Jurkat, Clone E6-1 (cell line): ENCODE results near the gene TEX2. TPM values are rescaled to one million over a fixed set of nuclear protein-coding genes. Genes with fewer than 3 reads are reported as not detected.
A peak's percentile ranks its signal among the peaks of the same experiment; 100 is the strongest.

ENCODE experiments used
- DNase-seq: peaks from one replicate; pipeline ENCODE4 v3.0.0-alpha.2; 2011; ENCODE audit warnings: low read depth, low spot score
- H3K4me3 ChIP-seq: 2 replicates; pipeline ENCODE4 v1.5.1; 2011; ENCODE audit warnings: mild to moderate bottlenecking, low read length, control low read depth, moderate library complexity
- polyA plus RNA-seq: library from polyadenylated mRNA; unstranded; fragments of >200 nt; gene quantifications from one replicate; pipeline ENCODE4 v1.2.1, GENCODE V29; 2012; ENCODE audit warnings: missing spikeins; ENCODE audit not compliant: insufficient read length, insufficient read depth

Gene TEX2, protein sequence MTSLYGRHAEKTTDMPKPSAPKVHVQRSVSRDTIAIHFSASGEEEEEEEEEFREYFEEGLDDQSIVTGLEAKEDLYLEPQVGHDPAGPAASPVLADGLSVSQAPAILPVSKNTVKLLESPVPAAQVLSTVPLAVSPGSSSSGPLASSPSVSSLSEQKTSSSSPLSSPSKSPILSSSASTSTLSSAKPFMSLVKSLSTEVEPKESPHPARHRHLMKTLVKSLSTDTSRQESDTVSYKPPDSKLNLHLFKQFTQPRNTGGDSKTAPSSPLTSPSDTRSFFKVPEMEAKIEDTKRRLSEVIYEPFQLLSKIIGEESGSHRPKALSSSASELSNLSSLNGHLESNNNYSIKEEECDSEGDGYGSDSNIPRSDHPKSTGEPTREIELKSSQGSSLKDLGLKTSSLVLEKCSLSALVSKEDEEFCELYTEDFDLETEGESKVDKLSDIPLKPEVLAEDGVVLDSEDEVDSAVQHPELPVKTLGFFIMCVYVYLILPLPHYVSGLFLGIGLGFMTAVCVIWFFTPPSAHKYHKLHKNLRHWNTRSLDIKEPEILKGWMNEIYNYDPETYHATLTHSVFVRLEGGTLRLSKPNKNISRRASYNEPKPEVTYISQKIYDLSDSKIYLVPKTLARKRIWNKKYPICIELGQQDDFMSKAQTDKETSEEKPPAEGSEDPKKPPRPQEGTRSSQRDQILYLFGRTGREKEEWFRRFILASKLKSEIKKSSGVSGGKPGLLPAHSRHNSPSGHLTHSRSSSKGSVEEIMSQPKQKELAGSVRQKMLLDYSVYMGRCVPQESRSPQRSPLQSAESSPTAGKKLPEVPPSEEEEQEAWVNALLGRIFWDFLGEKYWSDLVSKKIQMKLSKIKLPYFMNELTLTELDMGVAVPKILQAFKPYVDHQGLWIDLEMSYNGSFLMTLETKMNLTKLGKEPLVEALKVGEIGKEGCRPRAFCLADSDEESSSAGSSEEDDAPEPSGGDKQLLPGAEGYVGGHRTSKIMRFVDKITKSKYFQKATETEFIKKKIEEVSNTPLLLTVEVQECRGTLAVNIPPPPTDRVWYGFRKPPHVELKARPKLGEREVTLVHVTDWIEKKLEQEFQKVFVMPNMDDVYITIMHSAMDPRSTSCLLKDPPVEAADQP
- polyA plus RNA-seq, result 16.4 TPM

- peak within 1 kb of the TSS; percentile 91 for H3K4me3 ChIP-seq
- DNase-seq, result peak; percentile 88
These were observed at the start of gene TEX2 for GRCh38 chr17:64263000-64263766. TSS of gene TEX2 (minus strand) at chr17:64263260. CDS start at chr17:64214217, 49,043 bp downstream.

DNA sequence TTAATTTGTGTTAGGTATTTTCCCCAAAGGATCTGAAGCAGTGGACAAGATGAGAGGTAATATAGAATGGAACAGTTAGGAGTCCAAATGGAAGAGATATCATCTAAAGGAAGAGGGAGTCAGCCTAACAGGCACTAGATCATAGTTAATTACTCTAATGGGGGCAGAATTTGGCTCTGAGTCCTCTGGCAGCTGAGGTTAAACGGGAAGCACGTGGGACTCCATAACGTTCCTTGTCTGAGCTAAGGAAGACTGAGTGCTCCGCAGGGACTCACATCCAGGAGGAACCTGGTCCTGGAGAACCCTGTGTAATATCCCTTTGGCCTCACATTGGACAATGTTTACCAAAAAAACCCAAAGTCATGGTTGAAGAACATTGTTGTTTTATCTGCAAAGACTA lies 46.6 kb upstream of the TEX2 start:
- DNase-seq, result no peak

GRCh38 chr17:64309021-64309420 lies 46.0 kb upstream of the TEX2 start:
- no peak for DNase-seq
- no peak overlapping the region for H3K4me3 ChIP-seq

More for the DNA sequence above, 46.6 kb upstream of the TEX2 start:
- H3K4me3 ChIP-seq, result no peak overlapping the region

DNA sequence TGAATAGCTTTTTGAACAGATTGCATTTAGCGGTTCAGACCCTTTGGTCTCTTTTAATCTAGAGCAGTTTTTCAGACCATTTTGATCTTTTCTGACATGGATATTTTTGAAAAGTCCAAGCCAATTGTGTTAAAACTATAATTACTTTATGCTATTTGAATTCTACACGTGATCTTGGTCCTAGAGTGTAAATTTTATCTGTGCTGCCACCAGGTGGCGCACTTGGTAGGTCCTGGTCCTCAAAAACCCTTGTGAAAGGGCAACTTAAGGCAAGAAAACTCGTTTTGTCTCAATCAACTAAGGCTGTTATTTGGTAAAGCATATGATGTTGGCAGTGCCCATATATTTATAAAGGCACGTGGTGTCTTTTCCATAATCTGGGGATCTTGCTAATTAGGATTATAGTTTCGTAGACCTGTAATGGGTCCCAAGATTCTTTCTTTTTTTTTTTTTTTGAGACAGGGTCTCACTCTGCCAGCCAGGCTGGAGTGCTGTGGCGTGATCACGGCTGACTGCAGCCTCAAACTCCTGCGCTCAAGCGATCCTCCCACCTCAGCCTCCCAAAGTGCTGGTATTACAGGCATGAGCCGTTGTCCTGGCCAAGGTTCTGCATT lies 43.9 kb upstream of the TEX2 start:
- H3K4me3 ChIP-seq, result no peak overlapping the region
- peak; percentile 67 for DNase-seq

DNA sequence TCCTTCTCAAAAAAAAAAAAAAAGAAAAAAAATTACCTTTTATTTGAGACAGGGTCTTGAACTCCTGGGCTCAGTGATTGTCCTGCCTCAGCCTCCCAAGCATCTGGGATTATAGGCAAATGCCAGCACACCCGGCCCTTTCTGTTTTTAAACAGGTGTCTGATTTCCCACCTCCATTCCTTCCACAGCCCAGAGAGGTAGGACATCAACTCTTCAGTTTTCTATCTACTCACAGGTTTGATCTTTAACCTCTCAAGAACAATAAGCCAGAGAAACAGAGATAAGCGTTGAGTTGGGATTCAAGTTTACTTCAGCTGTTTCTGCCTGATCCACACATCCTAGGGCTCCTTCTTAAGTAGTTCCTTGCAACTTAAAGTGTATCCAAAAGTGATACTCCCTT lies 41.5 kb upstream of the TEX2 start:
- no peak for DNase-seq
- H3K4me3 ChIP-seq, result no peak overlapping the region

GRCh38 chr17:64300699-64300965 lies 37.6 kb upstream of the TEX2 start:
- no peak overlapping the region for H3K4me3 ChIP-seq
- DNase-seq, result no peak

GRCh38 chr17:64297467-64298088 lies 34.5 kb upstream of the TEX2 start:
- H3K4me3 ChIP-seq, result no peak overlapping the region

GRCh38 chr17:64296246-64296645 lies 33.2 kb upstream of the TEX2 start:
- H3K4me3 ChIP-seq, result no peak overlapping the region

More at GRCh38 chr17:64297467-64298088, 34.5 kb upstream of the TEX2 start:
- no peak for DNase-seq

DNA sequence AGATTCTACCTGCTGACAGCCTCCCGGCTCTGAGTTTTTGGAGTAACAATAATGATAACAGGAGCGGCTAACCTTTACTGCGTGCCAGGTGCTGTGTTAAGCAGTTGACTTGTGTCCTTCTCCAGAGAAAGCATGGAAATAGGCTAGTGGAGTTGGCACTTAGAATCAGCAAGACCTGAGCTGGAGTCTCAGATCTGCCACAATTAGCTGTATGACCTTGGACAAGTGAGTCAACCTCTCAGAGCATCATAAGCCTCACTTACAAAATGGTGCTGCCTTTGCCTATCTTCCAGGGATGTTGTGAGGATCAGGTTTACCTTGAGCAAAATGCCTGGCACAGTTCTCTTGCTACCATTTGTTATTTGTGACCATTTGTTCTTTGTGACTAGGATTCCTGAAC lies 32.1 kb upstream of the TEX2 start:
- H3K4me3 ChIP-seq, result no peak overlapping the region
- DNase-seq, result no peak

More at GRCh38 chr17:64296246-64296645, 33.2 kb upstream of the TEX2 start:
- DNase-seq, result no peak

DNA sequence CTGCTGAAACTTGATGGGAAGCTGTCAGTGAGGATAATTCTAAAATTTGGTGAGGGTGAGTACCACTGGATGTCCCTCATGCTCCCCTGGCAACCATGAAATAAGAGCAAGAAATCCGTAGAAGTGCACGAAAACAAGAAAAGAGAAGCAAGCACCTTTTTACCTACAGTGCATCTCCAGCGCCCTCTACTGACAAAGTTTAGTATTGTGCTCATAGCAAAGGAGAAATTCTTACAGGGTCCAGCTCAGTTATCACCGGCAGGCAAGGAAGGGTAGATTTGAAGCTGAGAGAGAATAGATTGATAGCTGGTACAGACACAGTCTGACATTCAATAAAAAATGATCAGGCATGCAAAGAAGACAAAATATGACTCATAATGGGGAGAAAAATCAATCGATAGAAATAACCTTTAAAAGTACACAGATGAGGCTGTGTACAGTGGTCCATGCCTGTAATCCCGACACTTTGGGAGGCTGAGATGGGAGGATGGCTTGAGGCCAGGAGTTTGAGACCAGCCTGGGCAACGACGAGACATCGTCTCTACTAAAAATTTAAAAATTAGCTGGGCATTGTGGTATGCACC lies 28.3 kb upstream of the TEX2 start:
- DNase-seq, result peak; percentile 39
- H3K4me3 ChIP-seq, result no peak overlapping the region

DNA sequence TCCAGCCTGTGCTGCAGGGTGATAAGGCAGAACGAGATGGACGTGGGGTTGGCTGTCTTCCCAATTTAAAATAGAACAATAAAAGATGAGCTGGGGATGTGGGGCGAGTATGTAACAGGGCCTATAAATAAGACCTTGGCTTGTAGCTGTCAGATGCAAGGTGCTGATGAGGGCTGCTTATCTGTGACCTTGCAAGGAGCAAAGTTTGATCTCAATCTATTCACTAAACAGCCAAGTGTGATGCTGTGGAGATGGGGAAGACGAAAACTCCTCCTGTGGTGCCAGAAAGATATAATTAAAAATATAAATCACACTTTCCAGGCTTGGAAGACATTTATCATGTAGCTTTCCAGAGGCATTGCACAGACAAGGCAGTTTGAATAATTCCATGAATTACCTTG lies 26.7 kb upstream of the TEX2 start:
- no peak for DNase-seq
- no peak overlapping the region for H3K4me3 ChIP-seq

DNA sequence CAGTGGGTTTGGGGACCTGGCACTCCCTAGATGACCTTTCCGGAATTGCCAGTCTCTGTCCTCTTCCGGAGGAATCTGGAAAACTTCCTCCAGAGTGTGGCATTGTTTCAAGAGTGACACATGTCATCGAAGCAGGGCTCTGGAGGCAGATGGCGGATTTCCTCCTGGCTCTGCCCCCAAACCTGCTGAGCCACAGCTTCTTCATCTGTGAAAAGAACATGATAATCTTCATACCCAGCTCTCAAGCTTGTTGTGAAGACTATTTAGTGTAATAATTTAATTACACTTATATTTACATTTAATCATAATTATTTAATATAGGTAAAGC lies 19.7 kb upstream of the TEX2 start:
- no peak overlapping the region for H3K4me3 ChIP-seq
- DNase-seq, result no peak

GRCh38 chr17:64281962-64282752 lies 19.1 kb upstream of the TEX2 start:
- peak; percentile 79 for DNase-seq
- H3K4me3 ChIP-seq, result no peak overlapping the region

DNA sequence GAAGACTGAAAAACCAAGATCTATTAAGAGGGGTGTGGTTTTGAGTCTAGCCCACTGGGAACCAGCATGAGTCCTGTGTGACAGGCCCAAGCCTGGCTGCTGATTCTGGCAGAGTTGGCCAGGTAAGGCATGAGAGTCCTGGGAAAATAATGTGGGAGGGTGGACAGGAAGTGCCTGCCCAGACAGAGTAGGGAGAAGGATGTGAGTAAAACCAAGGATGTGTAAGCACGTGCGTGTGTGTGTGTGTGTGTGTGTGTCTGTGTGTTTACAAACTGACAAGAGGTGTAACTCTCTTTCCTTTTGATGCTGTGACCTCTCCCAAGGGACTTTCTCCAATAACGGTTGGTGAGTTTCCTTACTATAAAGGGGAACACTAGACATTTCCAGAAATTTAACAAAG lies 15.6 kb upstream of the TEX2 start:
- DNase-seq, result no peak

GRCh38 chr17:64277831-64278562 lies 14.9 kb upstream of the TEX2 start:
- no peak for DNase-seq
- H3K4me3 ChIP-seq, result no peak overlapping the region

More for the DNA sequence above, 15.6 kb upstream of the TEX2 start:
- no peak overlapping the region for H3K4me3 ChIP-seq

GRCh38 chr17:64276961-64277505 lies 14.0 kb upstream of the TEX2 start:
- no peak for DNase-seq

More at GRCh38 chr17:64276961-64277505, 14.0 kb upstream of the TEX2 start:
- no peak overlapping the region for H3K4me3 ChIP-seq
